ENCODE results near the gene MT1M. TPM values are rescaled to one million over a fixed set of nuclear protein-coding genes. Genes with fewer than 3 reads are reported as not detected.
"Not testable (repeated sequence)": the region's sequence is repeated elsewhere in the genome, so short reads cannot be mapped to it uniquely, and the experiment has no call there.

Gene MT1M
- total RNA-seq = 18.5 and 58.8 TPM in 2 replicates
- 6.9 and 8.5 TPM in 2 replicates for polyA plus RNA-seq
- 16.4 and 18.9 TPM in 2 replicates for polyA plus RNA-seq (2012)
- 6.3 and 8.2 TPM in 2 replicates for polyA minus RNA-seq (ENCODE audit: low replicate concordance)

GRCh38 chr16:56632156-56632847 lies at the start of gene MT1M:
TSS of gene MT1M (plus strand) at chr16:56632659. CDS start at chr16:56632732, 73 bp downstream.
- no peaks in the 10 kb centered on the region for H3K27me3 ChIP-seq (ENCODE audit: control insufficient read depth, insufficient read depth, low read length)
- no peaks in the 10 kb centered on the region for H3K79me2 ChIP-seq (ENCODE audit: control insufficient read depth, insufficient read depth, low read length)
- H3K27ac ChIP-seq (ENCODE audit: insufficient read depth, low read length) = no peak within 1 kb of the TSS
- H4K20me1 ChIP-seq (ENCODE audit: control insufficient read depth, extremely low read depth, insufficient read depth, low read length) = no peaks in the 10 kb centered on the region
- DNase-seq (ENCODE audit: low read depth in 2 of 2) = peak in 1 of 2 donors; percentile 23
- H3K36me3 ChIP-seq (ENCODE audit: control insufficient read depth, insufficient read depth, low read length) = no peaks in the 10 kb centered on the region
- peaks cover 2% of the 10 kb centered on the region for H3K4me1 ChIP-seq (ENCODE audit: control insufficient read depth, extremely low read depth, insufficient read depth, low read length)
- peak within 1 kb of the TSS; percentile 91 for H2AFZ ChIP-seq (ENCODE audit: low read length)
- H3K4me3 ChIP-seq (replicated peaks in 1 of 4; ENCODE audit: control extremely low read depth in 1 of 4, insufficient read depth in 1 of 4, low read depth in 3 of 4, low read length in 4 of 4) = peak within 1 kb of the TSS; percentile 32 to 58 (median 41)
- no peaks in the 10 kb centered on the region for H3K9me3 ChIP-seq (ENCODE audit: control insufficient read depth, insufficient read depth, low read depth, low read length)
- peak within 1 kb of the TSS; percentile 77 for H3K4me2 ChIP-seq (ENCODE audit: extremely low read depth, insufficient read depth, low read length)
- H3K9ac ChIP-seq (ENCODE audit: insufficient read depth, low read length) = peak within 1 kb of the TSS; percentile 26
- TF ChIP-seq EZH2 (IDR thresholded peaks at IDR 0.05; ENCODE audit: low read length, missing control alignments) = no peak
- no peak for TF ChIP-seq CTCF (conservative IDR thresholded peaks at IDR 0.05 in 1 of 2, IDR thresholded peaks at IDR 0.05 in 1 of 2; ENCODE audit: low read depth in 1 of 2, low read length in 2 of 2)

DNA sequence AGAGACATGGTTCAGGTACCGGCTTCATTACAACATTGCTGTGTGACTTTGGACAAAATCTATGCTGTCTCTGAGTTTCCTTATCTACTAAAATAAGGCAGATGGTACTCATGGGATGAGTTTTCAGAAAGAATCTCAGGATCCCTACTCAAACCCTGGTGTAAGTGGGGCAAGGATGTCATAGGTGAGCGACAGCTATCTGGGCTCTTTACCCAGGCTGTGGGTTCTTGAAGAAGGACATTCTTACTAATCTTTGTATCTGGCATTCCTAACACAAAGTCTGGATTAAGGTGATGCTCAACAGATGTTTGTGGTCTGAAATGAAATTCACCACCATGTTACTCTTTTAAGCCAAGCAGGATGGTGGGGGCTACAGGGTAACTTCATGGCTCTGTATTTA lies 49.5 kb upstream of the MT1M start:
- not testable (repeated sequence) for H3K27ac ChIP-seq (ENCODE audit: insufficient read depth, low read length); H3K9me3 ChIP-seq (ENCODE audit: control insufficient read depth, insufficient read depth, low read depth, low read length); H3K36me3 ChIP-seq (ENCODE audit: control insufficient read depth, insufficient read depth, low read length); H2AFZ ChIP-seq (ENCODE audit: low read length); H3K4me2 ChIP-seq (ENCODE audit: extremely low read depth, insufficient read depth, low read length); H3K4me3 ChIP-seq (replicated peaks in 1 of 4; ENCODE audit: control extremely low read depth in 1 of 4, insufficient read depth in 1 of 4, low read depth in 3 of 4, low read length in 4 of 4); H3K4me1 ChIP-seq (ENCODE audit: control insufficient read depth, extremely low read depth, insufficient read depth, low read length); H4K20me1 ChIP-seq (ENCODE audit: control insufficient read depth, extremely low read depth, insufficient read depth, low read length); DNase-seq (ENCODE audit: low read depth in 2 of 2); H3K9ac ChIP-seq (ENCODE audit: insufficient read depth, low read length); H3K79me2 ChIP-seq (ENCODE audit: control insufficient read depth, insufficient read depth, low read length)
- H3K27me3 ChIP-seq (ENCODE audit: control insufficient read depth, insufficient read depth, low read length) = peaks cover 13% of the 10 kb centered on the region

GRCh38 chr16:56583351-56584168 lies 48.9 kb upstream of the MT1M start:
- no peak overlapping the region for H3K27ac ChIP-seq (ENCODE audit: insufficient read depth, low read length)
- no peaks in the 10 kb centered on the region for H4K20me1 ChIP-seq (ENCODE audit: control insufficient read depth, extremely low read depth, insufficient read depth, low read length)
- peaks cover 15% of the 10 kb centered on the region for H3K27me3 ChIP-seq (ENCODE audit: control insufficient read depth, insufficient read depth, low read length)
- no peaks in the 10 kb centered on the region for H3K36me3 ChIP-seq (ENCODE audit: control insufficient read depth, insufficient read depth, low read length)
- H3K9ac ChIP-seq (ENCODE audit: insufficient read depth, low read length) = no peak overlapping the region
- H3K4me2 ChIP-seq (ENCODE audit: extremely low read depth, insufficient read depth, low read length) = no peak overlapping the region
- no peaks in the 10 kb centered on the region for H3K79me2 ChIP-seq (ENCODE audit: control insufficient read depth, insufficient read depth, low read length)
- no peak overlapping the region for H2AFZ ChIP-seq (ENCODE audit: low read length)
- TF ChIP-seq EZH2 (IDR thresholded peaks at IDR 0.05; ENCODE audit: low read length, missing control alignments) = no peak
- no peak for TF ChIP-seq CTCF (conservative IDR thresholded peaks at IDR 0.05 in 1 of 2, IDR thresholded peaks at IDR 0.05 in 1 of 2; ENCODE audit: low read depth in 1 of 2, low read length in 2 of 2)
- no peak for DNase-seq (ENCODE audit: low read depth in 2 of 2)
- H3K4me1 ChIP-seq (ENCODE audit: control insufficient read depth, extremely low read depth, insufficient read depth, low read length) = no peaks in the 10 kb centered on the region
- no peaks in the 10 kb centered on the region for H3K9me3 ChIP-seq (ENCODE audit: control insufficient read depth, insufficient read depth, low read depth, low read length)
- no peak overlapping the region for H3K4me3 ChIP-seq (replicated peaks in 1 of 4; ENCODE audit: control extremely low read depth in 1 of 4, insufficient read depth in 1 of 4, low read depth in 3 of 4, low read length in 4 of 4)
